SHP77 treated with DMSO at 0.1 percent for 48 hours (cell line): ENCODE measurements around the gene FOXK2.

Experiments
- DNase-seq: peaks from one replicate; lab custom pipeline; 2025; lab: John Stamatoyannopoulos, UW

FOXK2 gene

GRCh38 chr17:82590881-82591539 is 71.5 kb downstream of the FOXK2 start:
- DNase-seq, result no peak

- no peak for DNase-seq
These were observed 72.8 kb downstream of the FOXK2 start for GRCh38 chr17:82592289-82592766.

GRCh38 chr17:82592767-82593589 is 73.4 kb downstream of the FOXK2 start:
- DNase-seq, result peak; percentile 68

GRCh38 chr17:82593590-82594087 is 74.1 kb downstream of the FOXK2 start:
- DNase-seq, result no peak

GRCh38 chr17:82594571-82594970 is 75.0 kb downstream of the FOXK2 start:
- DNase-seq, result no peak

- no peak for DNase-seq
These were observed 76.4 kb downstream of the FOXK2 start for GRCh38 chr17:82595893-82596292.

GRCh38 chr17:82596296-82596695 is 76.8 kb downstream of the FOXK2 start:
- no peak for DNase-seq

GRCh38 chr17:82596837-82597672 is 77.5 kb downstream of the FOXK2 start:
- no peak for DNase-seq

GRCh38 chr17:82598256-82599119 is 79.0 kb downstream of the FOXK2 start:
- no peak for DNase-seq

- DNase-seq, result no peak
These were observed 80.4 kb downstream of the FOXK2 start for GRCh38 chr17:82599674-82600661.

- no peak for DNase-seq
These were observed 81.4 kb downstream of the FOXK2 start for GRCh38 chr17:82600731-82601446.

- no peak for DNase-seq
These were observed 82.0 kb downstream of the FOXK2 start for GRCh38 chr17:82601447-82602000.

GRCh38 chr17:82602487-82602886 is 83.0 kb downstream of the FOXK2 start:
- no peak for DNase-seq

GRCh38 chr17:82602986-82603710 is 83.6 kb downstream of the FOXK2 start:
- DNase-seq, result no peak

GRCh38 chr17:82603981-82604448 is 84.5 kb downstream of the FOXK2 start:
- no peak for DNase-seq

- no peak for DNase-seq
These were observed 85.0 kb downstream of the FOXK2 start for GRCh38 chr17:82604532-82604931.

GRCh38 chr17:82605939-82606600 is 86.5 kb downstream of the FOXK2 start:
- DNase-seq, result no peak

- no peak for DNase-seq
These were observed 89.3 kb downstream of the FOXK2 start for GRCh38 chr17:82608816-82609215.
